ENCODE measurements around the gene TTC38.

Gene TTC38

DNA sequence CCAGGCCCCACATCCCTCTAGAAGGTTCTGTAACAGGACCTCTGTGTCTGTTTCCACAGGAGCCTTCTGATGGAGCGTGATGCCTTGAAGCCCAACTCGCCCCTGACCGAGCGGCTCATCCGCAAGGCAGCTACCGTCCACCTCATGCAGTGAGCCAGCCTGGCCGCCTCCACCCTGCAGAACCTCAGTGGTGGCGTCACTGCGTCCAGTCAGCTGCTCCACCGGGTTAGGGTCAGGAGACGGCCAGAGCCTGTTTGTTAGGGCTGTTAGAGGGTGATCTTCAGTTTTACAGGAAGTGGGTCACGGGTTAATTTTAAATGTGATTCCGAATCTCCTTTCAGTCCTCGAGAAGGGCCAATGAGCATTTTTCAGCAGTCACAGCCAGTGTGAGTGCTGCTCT is 24.9 kb downstream of the TTC38 start:
- Histone ChIP-seq H3K27ac (replicated peaks) (no peak overlapping the region), H3K4me3 (replicated peaks; ENCODE audit: insufficient read depth, low read length) (no peak overlapping the region), H3K27me3 (ENCODE audit: insufficient read depth, poor library complexity, severe bottlenecking) (no peaks in the 10 kb centered on the region)

DNA sequence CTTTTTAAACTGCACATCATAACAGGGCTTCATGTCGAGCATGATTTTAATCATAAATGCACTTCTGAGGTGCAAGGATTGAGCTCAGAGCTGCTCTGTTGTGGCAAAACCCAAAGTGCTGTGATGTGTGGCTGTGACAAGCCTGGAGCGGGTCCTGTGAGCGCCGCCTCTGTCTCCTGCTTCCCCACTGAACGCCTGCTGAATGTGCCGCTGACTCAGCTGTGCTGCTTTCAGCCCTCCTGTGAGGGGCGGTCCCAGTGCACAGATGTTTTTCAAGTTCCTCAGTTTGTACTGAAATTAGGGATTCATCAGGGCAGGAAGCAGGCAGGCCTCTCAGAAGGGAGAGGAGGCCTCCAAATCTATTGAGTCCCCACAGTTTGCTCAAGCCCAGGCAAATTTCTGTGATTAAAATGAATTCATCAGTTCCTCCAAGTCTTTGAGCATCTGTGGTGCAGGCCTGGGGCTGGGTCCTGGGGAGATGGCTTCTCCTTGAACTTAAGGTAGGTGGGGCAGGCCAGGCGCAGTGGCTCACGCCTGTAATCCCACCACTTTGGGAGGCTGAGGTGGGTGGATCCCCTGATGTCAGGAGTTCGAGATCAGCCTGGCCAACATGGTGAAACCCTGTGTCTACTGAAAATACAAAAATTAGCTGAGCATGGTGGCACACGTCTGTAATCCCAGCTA is 25.9 kb downstream of the TTC38 start:
- Histone ChIP-seq H3K27ac (replicated peaks) (no peak overlapping the region), H3K4me3 (replicated peaks; ENCODE audit: insufficient read depth, low read length) (no peak overlapping the region), H3K27me3 (ENCODE audit: insufficient read depth, poor library complexity, severe bottlenecking) (no peaks in the 10 kb centered on the region)
- TF ChIP-seq, protein P1, sequence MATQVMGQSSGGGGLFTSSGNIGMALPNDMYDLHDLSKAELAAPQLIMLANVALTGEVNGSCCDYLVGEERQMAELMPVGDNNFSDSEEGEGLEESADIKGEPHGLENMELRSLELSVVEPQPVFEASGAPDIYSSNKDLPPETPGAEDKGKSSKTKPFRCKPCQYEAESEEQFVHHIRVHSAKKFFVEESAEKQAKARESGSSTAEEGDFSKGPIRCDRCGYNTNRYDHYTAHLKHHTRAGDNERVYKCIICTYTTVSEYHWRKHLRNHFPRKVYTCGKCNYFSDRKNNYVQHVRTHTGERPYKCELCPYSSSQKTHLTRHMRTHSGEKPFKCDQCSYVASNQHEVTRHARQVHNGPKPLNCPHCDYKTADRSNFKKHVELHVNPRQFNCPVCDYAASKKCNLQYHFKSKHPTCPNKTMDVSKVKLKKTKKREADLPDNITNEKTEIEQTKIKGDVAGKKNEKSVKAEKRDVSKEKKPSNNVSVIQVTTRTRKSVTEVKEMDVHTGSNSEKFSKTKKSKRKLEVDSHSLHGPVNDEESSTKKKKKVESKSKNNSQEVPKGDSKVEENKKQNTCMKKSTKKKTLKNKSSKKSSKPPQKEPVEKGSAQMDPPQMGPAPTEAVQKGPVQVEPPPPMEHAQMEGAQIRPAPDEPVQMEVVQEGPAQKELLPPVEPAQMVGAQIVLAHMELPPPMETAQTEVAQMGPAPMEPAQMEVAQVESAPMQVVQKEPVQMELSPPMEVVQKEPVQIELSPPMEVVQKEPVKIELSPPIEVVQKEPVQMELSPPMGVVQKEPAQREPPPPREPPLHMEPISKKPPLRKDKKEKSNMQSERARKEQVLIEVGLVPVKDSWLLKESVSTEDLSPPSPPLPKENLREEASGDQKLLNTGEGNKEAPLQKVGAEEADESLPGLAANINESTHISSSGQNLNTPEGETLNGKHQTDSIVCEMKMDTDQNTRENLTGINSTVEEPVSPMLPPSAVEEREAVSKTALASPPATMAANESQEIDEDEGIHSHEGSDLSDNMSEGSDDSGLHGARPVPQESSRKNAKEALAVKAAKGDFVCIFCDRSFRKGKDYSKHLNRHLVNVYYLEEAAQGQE (IDR thresholded peaks at IDR 0.05; ENCODE audit: insufficient replicate concordance, low read depth) = no peak
- TF ChIP-seq GABPA (IDR thresholded peaks at IDR 0.05; ENCODE audit: low read depth) = no peak
- TF ChIP-seq POLR2AphosphoS5 (IDR thresholded peaks at IDR 0.05; ENCODE audit: low read depth) = no peak
- TF ChIP-seq, protein P2, sequence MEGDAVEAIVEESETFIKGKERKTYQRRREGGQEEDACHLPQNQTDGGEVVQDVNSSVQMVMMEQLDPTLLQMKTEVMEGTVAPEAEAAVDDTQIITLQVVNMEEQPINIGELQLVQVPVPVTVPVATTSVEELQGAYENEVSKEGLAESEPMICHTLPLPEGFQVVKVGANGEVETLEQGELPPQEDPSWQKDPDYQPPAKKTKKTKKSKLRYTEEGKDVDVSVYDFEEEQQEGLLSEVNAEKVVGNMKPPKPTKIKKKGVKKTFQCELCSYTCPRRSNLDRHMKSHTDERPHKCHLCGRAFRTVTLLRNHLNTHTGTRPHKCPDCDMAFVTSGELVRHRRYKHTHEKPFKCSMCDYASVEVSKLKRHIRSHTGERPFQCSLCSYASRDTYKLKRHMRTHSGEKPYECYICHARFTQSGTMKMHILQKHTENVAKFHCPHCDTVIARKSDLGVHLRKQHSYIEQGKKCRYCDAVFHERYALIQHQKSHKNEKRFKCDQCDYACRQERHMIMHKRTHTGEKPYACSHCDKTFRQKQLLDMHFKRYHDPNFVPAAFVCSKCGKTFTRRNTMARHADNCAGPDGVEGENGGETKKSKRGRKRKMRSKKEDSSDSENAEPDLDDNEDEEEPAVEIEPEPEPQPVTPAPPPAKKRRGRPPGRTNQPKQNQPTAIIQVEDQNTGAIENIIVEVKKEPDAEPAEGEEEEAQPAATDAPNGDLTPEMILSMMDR (IDR thresholded peaks at IDR 0.05; ENCODE audit: insufficient read depth, low read length) = no peak
- TF ChIP-seq SPI1 (IDR thresholded peaks at IDR 0.05; ENCODE audit: borderline replicate concordance, low read depth) = no peak
- DNase-seq (ENCODE audit: low read depth in 1 of 2, low spot score in 1 of 2) = peak in 1 of 2 experiments; percentile 35

More for the DNA sequence above, 24.9 kb downstream of the TTC38 start:
- DNase-seq (ENCODE audit: low read depth in 1 of 2, low spot score in 1 of 2) = no peak
- TF ChIP-seq SPI1 (IDR thresholded peaks at IDR 0.05; ENCODE audit: borderline replicate concordance, low read depth) = no peak
- TF ChIP-seq, protein P2 (IDR thresholded peaks at IDR 0.05; ENCODE audit: insufficient read depth, low read length) = no peak

DNA sequence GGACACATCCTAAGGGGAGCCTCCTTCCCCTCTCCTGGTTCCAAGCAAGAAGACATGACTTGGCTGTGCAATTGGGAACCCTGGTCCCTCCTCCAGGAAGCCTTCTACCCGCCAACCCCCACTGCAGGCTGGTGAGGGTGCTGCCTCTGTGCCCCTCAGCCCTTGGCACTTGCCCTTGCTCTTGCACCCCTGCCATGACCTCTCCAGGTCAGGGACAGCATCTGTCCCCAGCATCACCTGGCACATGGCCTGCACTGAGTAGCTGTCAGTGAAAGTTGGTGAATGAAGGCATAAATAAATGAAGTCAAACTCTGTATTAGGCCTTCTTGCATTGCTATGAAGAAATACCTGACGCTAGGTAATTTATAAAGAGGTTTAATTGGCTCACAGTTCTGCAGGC is 27.0 kb downstream of the TTC38 start:
- Histone ChIP-seq H3K27ac (replicated peaks) (no peak overlapping the region), H3K27me3 (ENCODE audit: insufficient read depth, poor library complexity, severe bottlenecking) (no peaks in the 10 kb centered on the region), H3K4me3 (replicated peaks; ENCODE audit: insufficient read depth, low read length) (no peak overlapping the region)
- DNase-seq (ENCODE audit: low read depth in 1 of 2, low spot score in 1 of 2) = no peak
- TF ChIP-seq SPI1 (IDR thresholded peaks at IDR 0.05; ENCODE audit: borderline replicate concordance, low read depth) (no peak), GABPA (IDR thresholded peaks at IDR 0.05; ENCODE audit: low read depth) (no peak), POLR2AphosphoS5 (IDR thresholded peaks at IDR 0.05; ENCODE audit: low read depth) (no peak)
- TF ChIP-seq, protein P1 (IDR thresholded peaks at IDR 0.05; ENCODE audit: insufficient replicate concordance, low read depth) = no peak
- TF ChIP-seq, protein P2 (IDR thresholded peaks at IDR 0.05; ENCODE audit: insufficient read depth, low read length) = no peak

Measured in HL-60 (cell line).